ENCODE data around the gene TMEM135. TPM values are rescaled to one million over a fixed set of nuclear protein-coding genes. Genes with fewer than 3 reads are reported as not detected.
"Not testable (repeated sequence)": the region's sequence is repeated elsewhere in the genome, so short reads cannot be mapped to it uniquely, and the experiment has no call there.

TMEM135 gene
- total RNA-seq, 1 experiment from 2014 or later = 12.6 TPM

- CTCF ChIA-PET = no interaction called here
- no peak for TF ChIP-seq CTCF (IDR thresholded peaks at IDR 0.05; ENCODE audit: unreplicated experiment)
Measured at GRCh38 chr11:87020764-87021365, 16.9 kb upstream of the TMEM135 start.

GRCh38 chr11:87022254-87022653 lies 15.5 kb upstream of the TMEM135 start:
- Mint-ChIP-seq H3K4me1 (ENCODE audit: low read depth, unreplicated experiment) (no peaks in the 10 kb centered on the region), H3K4me3 (ENCODE audit: low read depth, unreplicated experiment) (no peak overlapping the region), H3K27ac (ENCODE audit: unreplicated experiment) (no peak overlapping the region), H3K9me3 (ENCODE audit: low read depth, unreplicated experiment) (no peaks in the 10 kb centered on the region), H3K27me3 (ENCODE audit: unreplicated experiment) (no peaks in the 10 kb centered on the region), H3K36me3 (ENCODE audit: insufficient read depth, unreplicated experiment) (no peaks in the 10 kb centered on the region)
- DNase-seq = no peak
- BruUV-seq (replicated peaks) = no TSS peak
- intact Hi-C loops (cut with micrococcal nuclease; ENCODE audit: unreplicated experiment) = no loop called here
- no peak for TF ChIP-seq CTCF (IDR thresholded peaks at IDR 0.05; ENCODE audit: unreplicated experiment)
- CTCF ChIA-PET = no interaction called here

More at GRCh38 chr11:87020764-87021365, 16.9 kb upstream of the TMEM135 start:
- no peak overlapping the region for H3K4me3 Mint-ChIP-seq (ENCODE audit: low read depth, unreplicated experiment)
- no peaks in the 10 kb centered on the region for H3K27me3 Mint-ChIP-seq (ENCODE audit: unreplicated experiment)
- DNase-seq = no peak
- intact Hi-C loops (cut with micrococcal nuclease; ENCODE audit: unreplicated experiment) = no loop called here
- H3K4me1 Mint-ChIP-seq (ENCODE audit: low read depth, unreplicated experiment) = no peaks in the 10 kb centered on the region
- no peaks in the 10 kb centered on the region for H3K36me3 Mint-ChIP-seq (ENCODE audit: insufficient read depth, unreplicated experiment)
- BruUV-seq (replicated peaks) = no TSS peak
- H3K9me3 Mint-ChIP-seq (ENCODE audit: low read depth, unreplicated experiment) = no peaks in the 10 kb centered on the region
- H3K27ac Mint-ChIP-seq (ENCODE audit: unreplicated experiment) = no peak overlapping the region

GRCh38 chr11:87022738-87023137 lies 15.0 kb upstream of the TMEM135 start:
- Mint-ChIP-seq H3K4me3 (ENCODE audit: low read depth, unreplicated experiment) (no peak overlapping the region), H3K36me3 (ENCODE audit: insufficient read depth, unreplicated experiment) (no peaks in the 10 kb centered on the region), H3K9me3 (ENCODE audit: low read depth, unreplicated experiment) (no peaks in the 10 kb centered on the region), H3K27ac (ENCODE audit: unreplicated experiment) (no peak overlapping the region), H3K4me1 (ENCODE audit: low read depth, unreplicated experiment) (no peaks in the 10 kb centered on the region), H3K27me3 (ENCODE audit: unreplicated experiment) (no peaks in the 10 kb centered on the region)
- TF ChIP-seq CTCF (IDR thresholded peaks at IDR 0.05; ENCODE audit: unreplicated experiment) = no peak
- CTCF ChIA-PET = no interaction called here
- BruUV-seq (replicated peaks) = no TSS peak
- intact Hi-C loops (cut with micrococcal nuclease; ENCODE audit: unreplicated experiment) = no loop called here
- no peak for DNase-seq

GRCh38 chr11:87026415-87026814 lies 11.3 kb upstream of the TMEM135 start:
- H3K4me1 Mint-ChIP-seq (ENCODE audit: low read depth, unreplicated experiment); DNase-seq; H3K36me3 Mint-ChIP-seq (ENCODE audit: insufficient read depth, unreplicated experiment); H3K4me3 Mint-ChIP-seq (ENCODE audit: low read depth, unreplicated experiment); intact Hi-C loops (cut with micrococcal nuclease; ENCODE audit: unreplicated experiment); H3K9me3 Mint-ChIP-seq (ENCODE audit: low read depth, unreplicated experiment); CTCF ChIA-PET; H3K27me3 Mint-ChIP-seq (ENCODE audit: unreplicated experiment); H3K27ac Mint-ChIP-seq (ENCODE audit: unreplicated experiment); BruUV-seq (replicated peaks): not testable (repeated sequence)

GRCh38 chr11:87030458-87031054 lies 7.2 kb upstream of the TMEM135 start:
- no peaks in the 10 kb centered on the region for H3K27me3 Mint-ChIP-seq (ENCODE audit: unreplicated experiment)
- no peak for DNase-seq
- H3K27ac Mint-ChIP-seq (ENCODE audit: unreplicated experiment) = no peak overlapping the region
- no peaks in the 10 kb centered on the region for H3K4me1 Mint-ChIP-seq (ENCODE audit: low read depth, unreplicated experiment)
- BruUV-seq (replicated peaks) = no TSS peak
- intact Hi-C loops (cut with micrococcal nuclease; ENCODE audit: unreplicated experiment) = no loop called here
- H3K36me3 Mint-ChIP-seq (ENCODE audit: insufficient read depth, unreplicated experiment) = no peaks in the 10 kb centered on the region
- no peaks in the 10 kb centered on the region for H3K9me3 Mint-ChIP-seq (ENCODE audit: low read depth, unreplicated experiment)
- CTCF ChIA-PET = no interaction called here
- no peak overlapping the region for H3K4me3 Mint-ChIP-seq (ENCODE audit: low read depth, unreplicated experiment)
- no peak for TF ChIP-seq CTCF (IDR thresholded peaks at IDR 0.05; ENCODE audit: unreplicated experiment)
